Neural cell (in vitro differentiated cells): ENCODE data around the gene NYAP2. TPM values are rescaled to one million over a fixed set of nuclear protein-coding genes. Genes with fewer than 3 reads are reported as not detected.

ENCODE experiments used
- H2AFZ ChIP-seq: fragments of 200-600, 300-800 bp; sonication (generic), shearing (Covaris generic); 2 replicates; pipeline ENCODE4 v1.6.0; 2014; ENCODE audit warnings: low read depth, mild to moderate bottlenecking, antibody characterized with exemption, low read length, moderate library complexity
- H3F3A ChIP-seq: fragments of 200-600 bp; shearing (Covaris generic); 2 replicates; pipeline ENCODE4 v1.6.1; 2016; ENCODE audit warnings: mild to moderate bottlenecking, moderate library complexity, mixed read lengths, antibody characterized with exemption, low read length; ENCODE audit not compliant: insufficient read depth, poor library complexity, severe bottlenecking
- H3K27ac ChIP-seq: fragments of 200-600, 300-800 bp; sonication (generic), shearing (Covaris generic); 2 replicates; pipeline ENCODE4 v1.5.1; 2014; ENCODE audit warnings: mild to moderate bottlenecking, low read length, moderate library complexity
- H3K27me3 ChIP-seq: fragments of 300-800, 200-600 bp; sonication (generic), shearing (Covaris generic); 2 replicates; pipeline ENCODE4 v1.6.0; 2014; ENCODE audit warnings: mild to moderate bottlenecking, low read depth, low read length, moderate library complexity; ENCODE audit not compliant: insufficient read depth
- H3K36me3 ChIP-seq: fragments of 300-800, 200-600 bp; sonication (generic), shearing (Covaris generic); 2 replicates; pipeline ENCODE4 v1.5.1; 2014; ENCODE audit warnings: mild to moderate bottlenecking, antibody characterized with exemption, low read length, moderate library complexity; ENCODE audit not compliant: insufficient read depth
- H3K4me2 ChIP-seq: fragments of 300-800, 200-600 bp; sonication (generic), shearing (Covaris generic); 2 replicates; pipeline ENCODE4 v1.6.0; 2014; ENCODE audit warnings: mild to moderate bottlenecking, low read length
- H3K4me3 ChIP-seq: fragments of 300-800, 200-600 bp; sonication (generic), shearing (Covaris generic); 2 replicates; pipeline ENCODE4 v1.5.1; 2014; ENCODE audit warnings: mild to moderate bottlenecking, low read length, moderate library complexity
- H3K79me2 ChIP-seq: fragments of 200-600 bp; shearing (Covaris generic); replicated peaks from 2 replicates; pipeline ENCODE4 v1.6.0; 2014; ENCODE audit warnings: mild to moderate bottlenecking, low read length, moderate library complexity; ENCODE audit not compliant: insufficient read depth
- H3K9ac ChIP-seq: fragments of 300-800, 200-600 bp; sonication (generic), shearing (Covaris generic); 2 replicates; pipeline ENCODE4 v1.6.1; 2016; ENCODE audit warnings: mild to moderate bottlenecking, low read length, mixed read lengths
- H3K9me2 ChIP-seq: fragments of 200-600 bp; shearing (Covaris generic); 2 replicates; pipeline ENCODE4 v1.6.1; 2016; ENCODE audit warnings: mild to moderate bottlenecking, low read length, mixed read lengths; ENCODE audit not compliant: insufficient read depth
- H3K9me3 ChIP-seq: fragments of 200-600, 300-800 bp; sonication (generic), shearing (Covaris generic); 2 replicates; pipeline ENCODE4 v1.6.1; 2016; ENCODE audit warnings: mild to moderate bottlenecking, mixed run types, low read length, moderate library complexity, mixed read lengths
- H4K20me1 ChIP-seq: fragments of 200-600 bp; shearing (Covaris generic); 2 replicates; pipeline ENCODE4 v1.6.1; 2016; ENCODE audit warnings: mild to moderate bottlenecking, mixed run types; ENCODE audit not compliant: insufficient read depth
- CTCF ChIP-seq: fragments of 450-650 bp; IDR thresholded peaks from 2 replicates; pipeline ENCODE4 v1.5.1; 2014; ENCODE audit warnings: antibody characterized with exemption, mild to moderate bottlenecking, moderate library complexity; ENCODE audit not compliant: poor library complexity, severe bottlenecking
- EP300 ChIP-seq: fragments of 450-650 bp; conservative IDR thresholded peaks from 2 replicates; pipeline ENCODE4 v1.6.1; 2014; ENCODE audit warnings: antibody characterized with exemption, mild to moderate bottlenecking, moderate library complexity; ENCODE audit not compliant: poor library complexity, severe bottlenecking
- EZH2 ChIP-seq: fragments of 200-600, 300-800 bp; shearing (Covaris generic), sonication (generic); IDR thresholded peaks from 2 replicates; pipeline ENCODE4 v1.6.1; 2014; ENCODE audit warnings: antibody characterized with exemption, low read length, borderline replicate concordance, mild to moderate bottlenecking; ENCODE audit not compliant: insufficient read depth, poor library complexity, severe bottlenecking
- MXI1 ChIP-seq: fragments of 450-650 bp; conservative IDR thresholded peaks from 2 replicates; pipeline ENCODE4 v1.6.1; 2014; ENCODE audit warnings: antibody characterized with exemption, mild to moderate bottlenecking; ENCODE audit not compliant: poor library complexity, severe bottlenecking
- POLR2AphosphoS5 ChIP-seq: IDR thresholded peaks from 2 replicates; pipeline ENCODE4 v1.6.1; 2012
- RAD21 ChIP-seq: fragments of 450-650 bp; conservative IDR thresholded peaks from 2 replicates; pipeline ENCODE4 v1.6.1; 2014; ENCODE audit warnings: antibody characterized with exemption, mild to moderate bottlenecking, moderate library complexity
- REST ChIP-seq: IDR thresholded peaks from 2 replicates; pipeline ENCODE4 v1.6.1; 2012; ENCODE audit warnings: borderline replicate concordance
- SMC3 ChIP-seq: fragments of 450-650 bp; conservative IDR thresholded peaks from 2 replicates; pipeline ENCODE4 v1.6.1; 2014; ENCODE audit warnings: antibody characterized with exemption, mild to moderate bottlenecking, moderate library complexity; ENCODE audit not compliant: poor library complexity
- TAF1 ChIP-seq: IDR thresholded peaks from 2 replicates; pipeline ENCODE4 v1.6.1; 2012; ENCODE audit warnings: low read depth
- polyA plus RNA-seq: library from polyadenylated mRNA; depleted of rRNA; stranded (reverse); fragments of >200 nt; gene quantifications from 2 replicates; pipeline ENCODE4 v1.2.3, GENCODE V29; 2014

NYAP2 gene
- polyA plus RNA-seq, 1 donor from 2014 or later: 0.98 TPM

- Histone ChIP-seq H3F3A (no peaks in the 10 kb centered on the region), H2AFZ (no peak overlapping the region), H3K9me2 (no peaks in the 10 kb centered on the region), H3K4me3 (no peak overlapping the region), H3K79me2 (no peaks in the 10 kb centered on the region), H3K9ac (no peak overlapping the region), H3K27ac (no peak overlapping the region), H3K4me2 (peak overlapping the region; percentile 16), H3K36me3 (no peaks in the 10 kb centered on the region), H4K20me1 (no peaks in the 10 kb centered on the region), H3K9me3 (no peaks in the 10 kb centered on the region), H3K27me3 (no peaks in the 10 kb centered on the region)
- TF ChIP-seq TAF1 (no peak), MXI1 (no peak), RAD21 (no peak), EZH2 (no peak), CTCF (no peak), POLR2AphosphoS5 (no peak)
These were observed 63.9 kb downstream of the NYAP2 start for GRCh38 chr2:225463449-225463848.

GRCh38 chr2:225464346-225465025, 65.0 kb downstream of the NYAP2 start:
- H3K9me2 ChIP-seq: no peaks in the 10 kb centered on the region
- no peaks in the 10 kb centered on the region for H3K9me3 ChIP-seq
- H2AFZ ChIP-seq: no peak overlapping the region
- H3K4me2 ChIP-seq: no peak overlapping the region
- no peaks in the 10 kb centered on the region for H4K20me1 ChIP-seq
- no peak overlapping the region for H3K27ac ChIP-seq
- H3K79me2 ChIP-seq: no peaks in the 10 kb centered on the region
- no peaks in the 10 kb centered on the region for H3K36me3 ChIP-seq
- no peaks in the 10 kb centered on the region for H3F3A ChIP-seq
- no peaks in the 10 kb centered on the region for H3K27me3 ChIP-seq
- TF ChIP-seq TAF1: no peak
- no peak for TF ChIP-seq REST
- no peak for TF ChIP-seq EZH2
- TF ChIP-seq MXI1: no peak
- no peak for TF ChIP-seq SMC3
- TF ChIP-seq POLR2AphosphoS5: no peak
- no peak for TF ChIP-seq EP300
- no peak for TF ChIP-seq RAD21
- H3K9ac ChIP-seq: no peak overlapping the region
- H3K4me3 ChIP-seq: no peak overlapping the region
